Smooth muscle cell (in vitro differentiated cells): ENCODE data around the gene TANC2. TPM values are rescaled to one million over a fixed set of nuclear protein-coding genes. Genes with fewer than 3 reads are reported as not detected.
"Not testable (repeated sequence)": the region's sequence is repeated elsewhere in the genome, so short reads cannot be mapped to it uniquely, and the experiment has no call there.

Experiments
- DNase-seq: peaks from one replicate; lab custom pipeline; 2025; ENCODE audit not compliant: unreplicated experiment; lab: John Stamatoyannopoulos, UW
- H2AFZ ChIP-seq: fragments of 200-600 bp; sonication (generic); 2 replicates; pipeline ENCODE4 v1.6.0; 2016; ENCODE audit warnings: antibody characterized with exemption, low read depth, mild to moderate bottlenecking
- H3F3A ChIP-seq: fragments of 200-600 bp; sonication (generic); 2 replicates; pipeline ENCODE4 v1.6.0; 2017; ENCODE audit warnings: antibody characterized with exemption, low read depth
- H3K27ac ChIP-seq: fragments of 200-600 bp; sonication (generic); 2 replicates; pipeline ENCODE4 v1.5.1; 2016; ENCODE audit warnings: low read depth, mild to moderate bottlenecking
- H3K27me3 ChIP-seq: fragments of 200-600 bp; sonication (generic); 2 replicates; pipeline ENCODE4 v1.6.1; 2016; ENCODE audit warnings: low read depth, mild to moderate bottlenecking
- H3K36me3 ChIP-seq: fragments of 200-600 bp; sonication (generic); 2 replicates; pipeline ENCODE4 v1.5.1; 2016; ENCODE audit warnings: low read depth
- H3K4me1 ChIP-seq: fragments of 200-600 bp; sonication (generic); 2 replicates; pipeline ENCODE4 v1.5.1; 2016; ENCODE audit warnings: low read depth
- H3K4me2 ChIP-seq: fragments of 200-600 bp; sonication (generic); 2 replicates; pipeline ENCODE4 v1.6.0; 2016; ENCODE audit warnings: mild to moderate bottlenecking
- H3K4me3 ChIP-seq: fragments of 200-600 bp; sonication (generic); 2 replicates; pipeline ENCODE4 v1.5.1; 2016; ENCODE audit warnings: mild to moderate bottlenecking
- H3K79me2 ChIP-seq: fragments of 200-600 bp; sonication (generic); 2 replicates; pipeline ENCODE4 v1.6.0; 2016; ENCODE audit warnings: low read depth, mild to moderate bottlenecking
- H3K9ac ChIP-seq: fragments of 200-600 bp; sonication (generic); 2 replicates; pipeline ENCODE4 v1.6.0; 2016; ENCODE audit warnings: low read depth
- H3K9me3 ChIP-seq: fragments of 200-600 bp; sonication (generic); replicated peaks from 2 replicates; pipeline ENCODE4 v1.5.1; 2016; ENCODE audit warnings: low read depth
- H4K20me1 ChIP-seq: fragments of 200-600 bp; sonication (generic); 2 replicates; pipeline ENCODE4 v1.6.0; 2016; ENCODE audit warnings: low read depth
- WGBS: methylation state at CpG from one replicate; pipeline ENCODE4 v1.1.7; 2016; ENCODE audit warnings: low lambda C conversion rate; 5-methylcytosine and 5-hydroxymethylcytosine counted together
- polyA plus RNA-seq: library from polyadenylated mRNA; unstranded; fragments of >200 nt; fragmentation: Nextera tagmentation; extraction: Ambion mirVana; gene quantifications from 2 replicates; pipeline ENCODE4 v1.2.1, GENCODE V29; 2016
- total RNA-seq: library from RNA; depleted of rRNA; stranded (reverse); fragments of >200 nt; gene quantifications from 2 replicates; pipeline ENCODE4 v1.2.3, GENCODE V29; 2014
- TF ChIP-seq, protein P1 (sequence below): fragments of 200-600 bp; sonication (generic); IDR thresholded peaks from 2 replicates; pipeline ENCODE4 v1.5.1; 2017; ENCODE audit warnings: borderline replicate concordance, mild to moderate bottlenecking, antibody characterized with exemption; ENCODE audit not compliant: insufficient read depth, poor library complexity, severe bottlenecking

Gene TANC2
- total and polyA plus RNA-seq, 2 experiments from 2014 or later, result 8.3 to 27.6 TPM

DNA sequence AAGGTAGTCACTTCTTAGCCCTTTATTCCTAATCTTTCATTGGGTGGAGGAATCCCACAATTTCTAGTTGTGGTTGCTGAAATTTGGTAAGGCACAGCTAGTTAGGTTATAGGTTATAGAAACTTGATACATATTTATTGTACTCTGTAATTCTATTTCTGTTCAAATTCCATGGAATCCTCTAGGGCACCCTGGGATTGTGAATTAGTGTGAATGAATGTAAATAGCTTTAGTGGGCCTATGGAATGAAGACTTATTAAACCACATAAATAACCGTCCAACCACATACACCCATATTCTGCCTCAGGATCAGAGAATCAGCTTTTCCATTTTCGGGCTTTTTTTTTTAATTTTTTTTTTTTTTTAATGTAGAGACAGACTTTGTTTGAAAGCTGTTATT lies 9.2 kb downstream of the TANC2 start:
- H2AFZ ChIP-seq, result no peak overlapping the region
- H3K27ac ChIP-seq, result peak overlapping the region; percentile 76
- H3F3A ChIP-seq, result no peaks in the 10 kb centered on the region
- H3K9me3 ChIP-seq, result no peaks in the 10 kb centered on the region
- DNase-seq, result no peak
- no peak overlapping the region for H3K4me3 ChIP-seq
- H3K27me3 ChIP-seq, result no peaks in the 10 kb centered on the region
- H3K4me1 ChIP-seq, result peaks cover 19% of the 10 kb centered on the region
- no peak overlapping the region for H3K4me2 ChIP-seq
- H4K20me1 ChIP-seq, result peaks cover 20% of the 10 kb centered on the region
- WGBS, result 96% methylated on average over 2 of the region's 2 CpGs
- TF ChIP-seq, protein P1, sequence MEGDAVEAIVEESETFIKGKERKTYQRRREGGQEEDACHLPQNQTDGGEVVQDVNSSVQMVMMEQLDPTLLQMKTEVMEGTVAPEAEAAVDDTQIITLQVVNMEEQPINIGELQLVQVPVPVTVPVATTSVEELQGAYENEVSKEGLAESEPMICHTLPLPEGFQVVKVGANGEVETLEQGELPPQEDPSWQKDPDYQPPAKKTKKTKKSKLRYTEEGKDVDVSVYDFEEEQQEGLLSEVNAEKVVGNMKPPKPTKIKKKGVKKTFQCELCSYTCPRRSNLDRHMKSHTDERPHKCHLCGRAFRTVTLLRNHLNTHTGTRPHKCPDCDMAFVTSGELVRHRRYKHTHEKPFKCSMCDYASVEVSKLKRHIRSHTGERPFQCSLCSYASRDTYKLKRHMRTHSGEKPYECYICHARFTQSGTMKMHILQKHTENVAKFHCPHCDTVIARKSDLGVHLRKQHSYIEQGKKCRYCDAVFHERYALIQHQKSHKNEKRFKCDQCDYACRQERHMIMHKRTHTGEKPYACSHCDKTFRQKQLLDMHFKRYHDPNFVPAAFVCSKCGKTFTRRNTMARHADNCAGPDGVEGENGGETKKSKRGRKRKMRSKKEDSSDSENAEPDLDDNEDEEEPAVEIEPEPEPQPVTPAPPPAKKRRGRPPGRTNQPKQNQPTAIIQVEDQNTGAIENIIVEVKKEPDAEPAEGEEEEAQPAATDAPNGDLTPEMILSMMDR, result no peak
- H3K9ac ChIP-seq, result no peak overlapping the region
- peaks cover 98% of the 10 kb centered on the region for H3K79me2 ChIP-seq
- no peaks in the 10 kb centered on the region for H3K36me3 ChIP-seq

DNA sequence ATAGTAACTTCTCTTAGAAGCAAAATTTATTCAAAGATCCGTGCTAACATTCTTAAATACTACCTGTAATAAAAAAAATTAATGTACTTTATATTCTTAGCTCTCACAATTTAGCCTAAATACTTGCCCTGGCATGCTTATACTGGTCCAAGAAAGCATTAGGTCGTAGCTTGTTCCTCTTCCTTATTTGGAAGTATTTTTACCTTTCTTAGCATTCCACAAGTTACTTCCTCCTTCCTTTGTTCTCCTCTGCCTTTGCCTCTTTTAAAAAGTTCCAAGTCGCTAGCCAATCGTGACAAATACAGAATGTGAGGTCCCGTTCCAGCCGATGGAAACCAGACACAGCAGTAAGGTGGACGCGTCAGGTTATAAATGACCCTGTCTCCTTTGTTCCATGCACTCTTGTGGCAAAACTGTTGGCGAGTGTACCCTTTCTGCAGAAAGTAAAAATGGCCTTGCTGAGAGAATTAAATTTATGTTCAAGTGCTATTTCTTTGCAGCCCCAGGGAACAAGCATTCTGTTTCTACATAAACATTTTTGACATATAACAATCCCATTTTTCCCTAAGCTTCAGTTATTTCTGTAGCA lies 10.7 kb downstream of the TANC2 start:
- not testable (repeated sequence) for H3K9me3 ChIP-seq, H3F3A ChIP-seq, H4K20me1 ChIP-seq, DNase-seq, H3K36me3 ChIP-seq, H3K27me3 ChIP-seq
- Histone ChIP-seq H3K4me3 (peak overlapping the region; percentile 29), H3K9ac (peak overlapping the region; percentile 49), H3K79me2 (peaks cover 98% of the 10 kb centered on the region), H3K27ac (peak overlapping the region; percentile 76), H2AFZ (peak overlapping the region; percentile 26), H3K4me2 (peak overlapping the region; percentile 63), H3K4me1 (peaks cover 19% of the 10 kb centered on the region)
- 27% methylated on average over 9 of the region's 9 CpGs for WGBS

DNA sequence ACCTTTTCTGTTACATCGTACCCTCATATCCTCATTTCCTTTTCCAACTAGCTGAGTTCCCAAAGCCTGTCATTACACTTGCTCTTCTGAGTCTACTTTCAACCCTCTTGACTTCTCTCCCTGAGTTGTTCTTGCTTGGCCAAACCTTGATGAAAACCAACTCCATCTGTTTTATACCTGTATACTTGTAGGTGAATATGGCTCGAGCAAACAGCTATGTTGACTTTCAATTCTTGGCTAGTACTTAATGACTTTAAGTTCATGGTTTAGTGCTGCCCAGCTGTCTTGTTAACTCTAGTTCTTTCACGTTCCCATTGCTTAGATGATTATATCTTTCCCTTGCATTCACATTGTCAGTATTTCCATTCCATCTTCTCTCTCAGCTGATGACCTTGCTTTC lies 14.8 kb downstream of the TANC2 start:
- no peak for DNase-seq
- Histone ChIP-seq H2AFZ (no peak overlapping the region), H3K27me3 (no peaks in the 10 kb centered on the region), H3K4me1 (peaks cover 14% of the 10 kb centered on the region), H3K4me3 (no peak overlapping the region), H3K36me3 (no peaks in the 10 kb centered on the region), H4K20me1 (peaks cover 18% of the 10 kb centered on the region), H3K4me2 (no peak overlapping the region), H3F3A (no peaks in the 10 kb centered on the region), H3K79me2 (peaks cover 98% of the 10 kb centered on the region), H3K27ac (no peak overlapping the region), H3K9me3 (peaks cover 8% of the 10 kb centered on the region), H3K9ac (no peak overlapping the region)
- TF ChIP-seq, protein P1, result no peak
- 88% methylated on average over 3 of the region's 3 CpGs for WGBS

DNA sequence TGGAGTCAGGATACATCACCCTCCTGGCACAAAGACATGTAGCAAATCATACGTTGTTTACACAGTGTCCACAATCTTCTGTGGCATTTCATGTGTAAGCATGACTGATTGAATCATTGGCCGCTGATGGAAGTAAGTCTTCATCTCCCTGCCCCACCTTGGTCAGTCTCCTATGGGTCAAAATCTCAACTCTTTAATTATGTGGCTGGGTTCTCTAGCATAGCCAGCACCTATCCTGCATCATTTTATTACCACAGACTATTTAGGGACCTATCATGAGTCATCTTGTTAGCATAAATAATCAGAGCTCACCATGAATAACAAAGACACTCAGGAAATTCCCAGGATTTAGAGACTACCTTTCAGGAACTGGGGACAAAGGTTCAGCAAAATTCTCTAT lies 15.9 kb downstream of the TANC2 start:
- H2AFZ ChIP-seq, result no peak overlapping the region
- peaks cover 8% of the 10 kb centered on the region for H3K9me3 ChIP-seq
- H3K9ac ChIP-seq, result no peak overlapping the region
- H3K4me2 ChIP-seq, result no peak overlapping the region
- no peaks in the 10 kb centered on the region for H3F3A ChIP-seq
- peaks cover 29% of the 10 kb centered on the region for H4K20me1 ChIP-seq
- peaks cover 96% of the 10 kb centered on the region for H3K79me2 ChIP-seq
- WGBS, result 89% methylated on average over 2 of the region's 2 CpGs
- TF ChIP-seq, protein P1, result no peak
- H3K36me3 ChIP-seq, result no peaks in the 10 kb centered on the region
- no peak overlapping the region for H3K4me3 ChIP-seq
- peaks cover 4% of the 10 kb centered on the region for H3K4me1 ChIP-seq
- DNase-seq, result no peak
- H3K27me3 ChIP-seq, result no peaks in the 10 kb centered on the region
- H3K27ac ChIP-seq, result no peak overlapping the region
